ENCODE results near the gene CFAP141.

DNA sequence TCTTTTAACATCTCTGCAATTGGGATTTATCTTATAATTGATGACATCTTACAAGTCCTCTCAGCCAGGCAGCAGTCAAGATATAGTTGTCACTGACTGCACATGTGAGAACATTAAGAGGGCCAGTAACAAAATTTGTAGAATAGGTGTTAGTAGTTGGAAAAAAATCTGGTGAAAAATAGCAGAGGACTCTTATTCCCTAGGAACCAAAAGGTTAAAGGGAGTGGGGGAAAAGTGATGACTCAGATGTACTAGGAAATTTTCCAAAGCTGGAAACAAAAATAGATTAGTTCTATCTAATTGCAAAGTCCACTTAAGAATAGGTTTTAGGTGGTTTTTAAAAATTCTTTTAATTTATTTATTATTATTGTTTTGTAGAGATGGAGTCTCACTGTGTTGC is 54.8 kb downstream of the CFAP141 start:
- TF ChIP-seq, protein P1, sequence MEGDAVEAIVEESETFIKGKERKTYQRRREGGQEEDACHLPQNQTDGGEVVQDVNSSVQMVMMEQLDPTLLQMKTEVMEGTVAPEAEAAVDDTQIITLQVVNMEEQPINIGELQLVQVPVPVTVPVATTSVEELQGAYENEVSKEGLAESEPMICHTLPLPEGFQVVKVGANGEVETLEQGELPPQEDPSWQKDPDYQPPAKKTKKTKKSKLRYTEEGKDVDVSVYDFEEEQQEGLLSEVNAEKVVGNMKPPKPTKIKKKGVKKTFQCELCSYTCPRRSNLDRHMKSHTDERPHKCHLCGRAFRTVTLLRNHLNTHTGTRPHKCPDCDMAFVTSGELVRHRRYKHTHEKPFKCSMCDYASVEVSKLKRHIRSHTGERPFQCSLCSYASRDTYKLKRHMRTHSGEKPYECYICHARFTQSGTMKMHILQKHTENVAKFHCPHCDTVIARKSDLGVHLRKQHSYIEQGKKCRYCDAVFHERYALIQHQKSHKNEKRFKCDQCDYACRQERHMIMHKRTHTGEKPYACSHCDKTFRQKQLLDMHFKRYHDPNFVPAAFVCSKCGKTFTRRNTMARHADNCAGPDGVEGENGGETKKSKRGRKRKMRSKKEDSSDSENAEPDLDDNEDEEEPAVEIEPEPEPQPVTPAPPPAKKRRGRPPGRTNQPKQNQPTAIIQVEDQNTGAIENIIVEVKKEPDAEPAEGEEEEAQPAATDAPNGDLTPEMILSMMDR (IDR thresholded peaks at IDR 0.05) = no peak
- TF ChIP-seq POLR2A (IDR thresholded peaks at IDR 0.05) = no peak
